Measurements from ENCODE around the gene ATP2A2.
"Not testable (repeated sequence)": the region's sequence is repeated elsewhere in the genome, so short reads cannot be mapped to it uniquely, and the experiment has no call there.

The ATP2A2 gene

DNA sequence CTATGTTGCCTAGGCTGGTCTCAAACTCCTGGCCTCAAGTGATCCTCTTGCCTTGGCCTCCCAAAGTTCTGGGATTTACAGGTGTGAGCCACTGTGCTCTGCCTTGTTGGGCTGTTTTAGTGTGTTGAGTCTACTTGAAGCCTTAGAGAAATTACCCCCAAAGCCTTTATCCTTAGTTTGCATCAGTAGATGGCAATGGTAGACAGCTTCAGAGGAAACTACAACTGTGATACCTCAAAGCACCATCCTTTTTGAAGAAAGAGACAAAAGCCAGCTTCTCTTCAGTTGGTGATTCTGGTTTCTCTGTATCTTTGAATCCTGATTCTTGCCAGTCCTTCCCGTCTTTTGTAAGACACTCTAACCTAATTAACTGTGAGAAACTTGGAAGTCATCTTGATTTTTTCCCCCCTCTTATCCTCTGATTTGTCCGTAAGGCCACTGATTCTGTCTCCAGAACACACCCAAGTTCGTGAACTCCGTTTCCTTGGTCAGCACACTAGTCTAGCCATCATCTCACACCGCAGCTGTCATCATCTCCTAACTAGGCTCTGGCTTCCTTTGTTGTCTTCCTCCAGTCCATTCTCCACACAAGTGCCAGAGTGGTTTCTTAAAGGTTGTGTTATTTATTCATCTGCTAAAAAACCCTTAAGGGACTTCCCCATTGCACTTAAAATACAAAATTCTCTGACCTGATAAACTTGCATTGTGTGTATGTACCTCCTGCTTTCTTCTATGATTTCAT is 20.2 kb downstream of the ATP2A2 start:
- DNase-seq = no peak

GRCh38 chr12:110304061-110304551 is 23.1 kb downstream of the ATP2A2 start:
- DNase-seq = peak; percentile 82

GRCh38 chr12:110307372-110307771 is 26.3 kb downstream of the ATP2A2 start:
- DNase-seq = no peak

- no peak for DNase-seq
These were observed 29.7 kb downstream of the ATP2A2 start for GRCh38 chr12:110310763-110311162.

- DNase-seq = no peak
These were observed 30.9 kb downstream of the ATP2A2 start for GRCh38 chr12:110311903-110312302.

- DNase-seq = peak; percentile 88
These were observed 31.7 kb downstream of the ATP2A2 start for GRCh38 chr12:110312581-110313360.

- DNase-seq = peak; percentile 96
These were observed 33.3 kb downstream of the ATP2A2 start for GRCh38 chr12:110314308-110314707.

DNA sequence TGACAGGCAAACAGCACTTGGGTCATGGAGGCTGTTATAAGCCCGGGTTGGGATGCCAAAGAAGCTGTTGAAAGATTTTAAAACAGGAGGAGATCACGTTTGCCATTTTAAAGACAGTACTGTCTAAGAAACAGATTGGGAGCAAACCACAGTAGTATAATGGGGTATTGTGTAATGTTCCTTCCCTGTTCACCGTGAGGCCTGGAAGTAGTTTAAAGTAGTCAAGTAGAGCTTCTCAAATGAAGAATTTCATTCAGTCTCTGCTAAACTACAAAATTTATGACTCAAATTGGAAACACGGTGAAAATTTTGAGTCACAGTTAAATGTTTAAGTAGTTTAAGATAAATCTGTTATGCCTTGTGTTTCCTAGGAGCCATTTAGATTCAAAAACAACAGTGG is 35.8 kb downstream of the ATP2A2 start:
- peak; percentile 90 for DNase-seq

DNA sequence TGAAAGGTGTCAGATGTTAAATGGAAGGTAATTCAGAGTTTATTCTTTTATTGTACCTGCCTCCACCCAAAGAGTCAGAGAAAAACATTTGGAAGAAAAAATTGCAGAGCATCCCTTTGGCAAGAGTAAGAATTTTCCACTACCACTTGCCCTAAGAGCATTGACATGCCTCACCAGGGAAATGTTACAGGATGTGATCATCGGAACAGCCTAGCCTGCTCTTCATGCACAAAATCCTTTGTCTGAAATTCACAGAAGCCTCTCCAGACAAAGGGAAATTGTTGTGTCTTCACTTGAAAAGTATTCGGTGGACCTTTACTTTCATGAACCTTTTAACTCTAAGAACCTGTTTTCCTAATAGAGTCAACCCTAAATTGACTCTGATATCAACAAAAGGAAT is 36.9 kb downstream of the ATP2A2 start:
- DNase-seq = no peak

- no peak for DNase-seq
These were observed 39.5 kb downstream of the ATP2A2 start for GRCh38 chr12:110320550-110320949.

- DNase-seq = no peak
These were observed 48.7 kb downstream of the ATP2A2 start for GRCh38 chr12:110329710-110330109.

DNA sequence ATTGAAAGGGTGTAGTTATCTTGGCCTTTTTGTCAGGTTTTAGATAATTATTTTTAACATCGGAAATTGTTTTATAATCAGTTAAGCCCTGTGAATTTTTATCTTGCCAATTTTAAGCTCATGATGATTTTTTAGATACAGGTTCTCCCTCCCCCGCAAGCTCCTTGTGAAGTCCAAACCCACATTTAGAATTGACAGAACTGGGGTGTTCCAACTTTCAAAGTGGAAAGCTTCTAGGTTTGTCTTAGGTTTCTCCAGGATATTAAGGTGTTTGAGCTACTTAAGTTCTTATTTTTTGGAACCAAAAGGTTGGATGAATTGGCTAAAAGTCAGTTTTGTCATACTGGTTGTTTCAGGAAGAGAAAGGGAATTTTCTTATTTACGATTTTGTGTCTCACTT is 49.1 kb downstream of the ATP2A2 start:
- DNase-seq = no peak

DNA sequence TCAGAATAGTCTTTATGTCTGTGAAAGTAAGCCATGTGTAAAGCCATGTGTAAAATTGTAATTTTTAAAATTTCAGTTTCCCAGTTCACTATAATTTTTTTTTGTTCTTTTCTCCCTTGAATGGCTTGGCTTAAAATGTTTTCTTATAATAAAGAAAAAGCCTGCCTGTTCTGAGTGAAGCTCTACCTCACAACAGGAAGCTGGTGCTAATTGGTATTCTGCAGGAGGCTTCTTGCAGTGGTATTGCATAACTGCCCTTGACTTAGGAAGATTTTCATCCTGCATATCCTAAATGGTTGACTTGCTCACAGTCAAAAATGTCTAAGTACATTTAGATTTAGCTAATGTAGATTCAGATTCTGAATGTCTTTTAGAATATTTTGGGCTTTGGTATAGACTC is 49.5 kb downstream of the ATP2A2 start:
- DNase-seq = peak; percentile 29

DNA sequence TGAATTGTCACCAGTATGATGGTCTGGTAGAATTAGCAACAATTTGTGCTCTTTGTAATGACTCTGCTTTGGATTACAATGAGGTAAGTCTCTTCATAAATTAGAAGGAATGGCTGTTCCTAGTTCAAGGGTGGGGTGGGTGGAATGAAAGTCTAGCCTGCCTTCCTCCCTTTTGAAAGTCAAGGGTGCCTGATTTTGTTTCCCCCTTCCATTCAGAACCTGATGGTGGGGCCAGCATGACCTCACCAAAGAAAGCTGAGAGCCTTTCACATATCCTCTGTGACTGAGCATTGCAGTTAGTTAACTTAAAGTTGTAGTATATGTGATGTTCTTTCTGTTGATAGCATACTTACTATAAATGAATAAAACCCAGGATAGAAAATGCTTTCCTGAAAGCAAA is 52.2 kb downstream of the ATP2A2 start:
- DNase-seq = no peak

DNA sequence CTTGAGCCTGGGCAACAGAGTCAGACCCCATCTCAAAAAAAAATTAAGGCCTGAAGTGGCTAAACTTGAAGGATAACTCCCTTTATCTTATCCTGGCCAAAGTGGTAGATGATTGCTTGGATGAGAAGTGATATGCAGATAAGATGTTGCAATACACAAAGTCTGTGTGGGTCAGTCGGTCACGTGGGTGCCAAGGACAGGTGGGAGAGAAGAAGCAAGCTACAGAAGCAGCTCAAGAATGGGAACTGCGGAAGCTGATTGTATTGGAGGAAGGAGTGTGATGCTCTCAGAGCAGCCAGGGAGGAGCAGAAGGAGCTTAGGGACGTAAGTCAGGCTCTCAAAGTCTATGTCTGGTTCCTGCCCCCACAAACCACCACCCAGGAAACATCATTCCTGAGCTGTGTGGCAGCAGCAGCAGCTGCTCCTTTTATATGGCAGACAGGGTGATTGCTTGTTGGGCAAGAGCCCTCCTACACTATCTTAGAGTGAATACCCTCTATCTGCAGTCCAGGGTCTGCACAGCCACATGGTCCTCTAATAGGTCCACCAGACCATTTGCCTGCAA is 54.5 kb downstream of the ATP2A2 start:
- DNase-seq = no peak

- DNase-seq = no peak
These were observed 57.1 kb downstream of the ATP2A2 start for GRCh38 chr12:110337912-110338710.

DNA sequence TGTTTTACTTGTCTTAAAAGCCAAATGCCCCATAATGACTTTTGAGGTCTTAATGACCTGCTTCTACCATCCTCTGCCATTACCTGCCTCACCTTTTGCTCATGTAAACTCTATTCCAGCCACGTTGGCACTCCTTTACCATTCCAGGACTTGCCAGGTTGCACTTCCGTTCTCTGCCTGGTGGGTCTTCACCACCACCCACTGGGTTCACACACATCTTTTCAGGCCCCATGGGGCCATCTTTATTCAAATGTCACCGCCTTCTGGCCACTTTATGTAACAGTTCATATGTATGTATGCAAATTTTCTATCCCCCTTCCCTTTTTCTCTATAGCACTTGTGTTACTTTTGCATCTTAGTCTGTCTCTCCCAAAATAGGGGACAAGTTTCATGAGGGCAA is 57.7 kb downstream of the ATP2A2 start:
- DNase-seq = no peak

GRCh38 chr12:110339184-110339952 is 58.3 kb downstream of the ATP2A2 start:
- DNase-seq = no peak

DNA sequence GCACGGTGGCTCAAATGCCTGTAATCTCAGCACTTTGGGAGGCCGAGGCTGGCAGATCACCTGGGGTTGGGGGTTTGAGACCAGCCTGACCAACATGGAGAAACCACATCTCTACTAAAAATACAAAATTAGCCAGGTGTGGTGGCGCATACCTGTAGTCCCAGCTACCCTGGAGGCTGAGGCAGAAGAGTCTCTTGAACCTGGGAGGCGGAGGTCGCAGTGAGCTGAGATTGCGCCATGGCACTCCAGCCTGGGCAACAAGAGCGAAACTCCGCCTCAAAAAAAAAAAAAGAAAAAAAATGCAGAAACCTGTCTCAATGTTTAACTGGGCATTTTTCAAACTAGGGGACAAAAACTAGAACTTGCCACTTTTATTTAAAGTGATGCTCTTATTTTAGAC is 59.2 kb downstream of the ATP2A2 start:
- not testable (repeated sequence) for DNase-seq

DNA sequence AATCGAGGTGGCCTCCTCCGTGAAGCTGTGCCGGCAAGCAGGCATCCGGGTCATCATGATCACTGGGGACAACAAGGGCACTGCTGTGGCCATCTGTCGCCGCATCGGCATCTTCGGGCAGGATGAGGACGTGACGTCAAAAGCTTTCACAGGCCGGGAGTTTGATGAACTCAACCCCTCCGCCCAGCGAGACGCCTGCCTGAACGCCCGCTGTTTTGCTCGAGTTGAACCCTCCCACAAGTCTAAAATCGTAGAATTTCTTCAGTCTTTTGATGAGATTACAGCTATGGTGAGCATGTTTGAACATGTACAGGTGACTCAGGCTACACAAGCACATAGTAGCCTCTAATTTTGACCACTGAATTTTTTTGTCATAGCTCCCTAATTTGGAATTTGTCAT is 59.7 kb downstream of the ATP2A2 start:
- DNase-seq = no peak

DNA sequence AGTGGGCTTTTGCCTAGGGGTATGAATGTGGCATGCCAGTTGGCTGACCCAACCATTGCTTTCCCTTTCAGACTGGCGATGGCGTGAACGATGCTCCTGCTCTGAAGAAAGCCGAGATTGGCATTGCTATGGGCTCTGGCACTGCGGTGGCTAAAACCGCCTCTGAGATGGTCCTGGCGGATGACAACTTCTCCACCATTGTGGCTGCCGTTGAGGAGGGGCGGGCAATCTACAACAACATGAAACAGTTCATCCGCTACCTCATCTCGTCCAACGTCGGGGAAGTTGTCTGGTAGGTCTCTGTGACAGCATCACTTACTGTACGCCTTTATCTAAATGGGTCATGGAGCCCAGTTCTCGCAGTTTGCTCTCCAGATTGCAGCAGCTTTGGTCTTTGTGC is 61.1 kb downstream of the ATP2A2 start:
- DNase-seq = no peak

DNA sequence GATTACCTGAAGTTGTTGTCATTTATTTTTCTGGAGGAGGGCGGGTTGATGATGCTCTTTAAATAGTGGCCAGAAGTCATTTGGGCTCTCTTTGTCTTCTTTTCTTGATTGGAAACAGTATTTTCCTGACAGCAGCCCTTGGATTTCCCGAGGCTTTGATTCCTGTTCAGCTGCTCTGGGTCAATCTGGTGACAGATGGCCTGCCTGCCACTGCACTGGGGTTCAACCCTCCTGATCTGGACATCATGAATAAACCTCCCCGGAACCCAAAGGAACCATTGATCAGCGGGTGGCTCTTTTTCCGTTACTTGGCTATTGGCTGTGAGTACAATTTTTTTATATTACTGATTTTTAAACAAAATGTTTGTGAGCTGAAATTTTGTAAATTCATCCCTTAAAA is 62.1 kb downstream of the ATP2A2 start:
- no peak for DNase-seq

All from HCEC 1CT (cell line).